ENCODE measurements around the gene PASK. TPM values are rescaled to one million over a fixed set of nuclear protein-coding genes. Genes with fewer than 3 reads are reported as not detected.

The PASK gene
- total RNA-seq, 1 experiment from 2014 or later = 51.6 TPM

GRCh38 chr2:241138471-241138870 lies 10.8 kb downstream of the PASK start:
- Histone ChIP-seq H3K4me1 (ENCODE audit: control insufficient read depth, insufficient read depth, low read length) (no peaks in the 10 kb centered on the region), H3K27ac (ENCODE audit: low read length) (no peak overlapping the region), H3K36me3 (ENCODE audit: control insufficient read depth, insufficient read depth, low read length) (no peaks in the 10 kb centered on the region), H3K4me3 (ENCODE audit: low read depth in 2 of 2, low read length in 2 of 2) (no peak overlapping the region), H3K27me3 (ENCODE audit: control insufficient read depth, insufficient read depth, low read length) (no peaks in the 10 kb centered on the region), H3K9me3 (ENCODE audit: control insufficient read depth, insufficient read depth, low read depth, low read length) (no peaks in the 10 kb centered on the region)
- BruUV-seq (replicated peaks) = no TSS peak
- POLR2A ChIA-PET = no interaction called here
- in situ Hi-C loops (cut with HindIII; ENCODE audit: low pct_unique_long_range_greater_than_20kb, low sequenced_read_pairs) (no loop called here), intact Hi-C loops (cut with micrococcal nuclease; ENCODE audit: unreplicated experiment) (no loop called here)
- no peak for ATAC-seq
- no peak for DNase-seq (ENCODE audit: low read depth, low spot score)
- CTCF ChIA-PET = no interaction called here
- no peak for TF ChIP-seq TCF7L2 (IDR thresholded peaks at IDR 0.05; ENCODE audit: low read depth, low read length)
- TF ChIP-seq POLR2AphosphoS5 (IDR thresholded peaks at IDR 0.05; ENCODE audit: low read depth, low read length) = no peak
- TF ChIP-seq SIN3A (IDR thresholded peaks at IDR 0.05; ENCODE audit: borderline replicate concordance, insufficient read depth, low read depth, low read length) = no peak
- TF ChIP-seq, protein P1, sequence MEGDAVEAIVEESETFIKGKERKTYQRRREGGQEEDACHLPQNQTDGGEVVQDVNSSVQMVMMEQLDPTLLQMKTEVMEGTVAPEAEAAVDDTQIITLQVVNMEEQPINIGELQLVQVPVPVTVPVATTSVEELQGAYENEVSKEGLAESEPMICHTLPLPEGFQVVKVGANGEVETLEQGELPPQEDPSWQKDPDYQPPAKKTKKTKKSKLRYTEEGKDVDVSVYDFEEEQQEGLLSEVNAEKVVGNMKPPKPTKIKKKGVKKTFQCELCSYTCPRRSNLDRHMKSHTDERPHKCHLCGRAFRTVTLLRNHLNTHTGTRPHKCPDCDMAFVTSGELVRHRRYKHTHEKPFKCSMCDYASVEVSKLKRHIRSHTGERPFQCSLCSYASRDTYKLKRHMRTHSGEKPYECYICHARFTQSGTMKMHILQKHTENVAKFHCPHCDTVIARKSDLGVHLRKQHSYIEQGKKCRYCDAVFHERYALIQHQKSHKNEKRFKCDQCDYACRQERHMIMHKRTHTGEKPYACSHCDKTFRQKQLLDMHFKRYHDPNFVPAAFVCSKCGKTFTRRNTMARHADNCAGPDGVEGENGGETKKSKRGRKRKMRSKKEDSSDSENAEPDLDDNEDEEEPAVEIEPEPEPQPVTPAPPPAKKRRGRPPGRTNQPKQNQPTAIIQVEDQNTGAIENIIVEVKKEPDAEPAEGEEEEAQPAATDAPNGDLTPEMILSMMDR (IDR thresholded peaks at IDR 0.05) = no peak
- TF ChIP-seq, protein P2, sequence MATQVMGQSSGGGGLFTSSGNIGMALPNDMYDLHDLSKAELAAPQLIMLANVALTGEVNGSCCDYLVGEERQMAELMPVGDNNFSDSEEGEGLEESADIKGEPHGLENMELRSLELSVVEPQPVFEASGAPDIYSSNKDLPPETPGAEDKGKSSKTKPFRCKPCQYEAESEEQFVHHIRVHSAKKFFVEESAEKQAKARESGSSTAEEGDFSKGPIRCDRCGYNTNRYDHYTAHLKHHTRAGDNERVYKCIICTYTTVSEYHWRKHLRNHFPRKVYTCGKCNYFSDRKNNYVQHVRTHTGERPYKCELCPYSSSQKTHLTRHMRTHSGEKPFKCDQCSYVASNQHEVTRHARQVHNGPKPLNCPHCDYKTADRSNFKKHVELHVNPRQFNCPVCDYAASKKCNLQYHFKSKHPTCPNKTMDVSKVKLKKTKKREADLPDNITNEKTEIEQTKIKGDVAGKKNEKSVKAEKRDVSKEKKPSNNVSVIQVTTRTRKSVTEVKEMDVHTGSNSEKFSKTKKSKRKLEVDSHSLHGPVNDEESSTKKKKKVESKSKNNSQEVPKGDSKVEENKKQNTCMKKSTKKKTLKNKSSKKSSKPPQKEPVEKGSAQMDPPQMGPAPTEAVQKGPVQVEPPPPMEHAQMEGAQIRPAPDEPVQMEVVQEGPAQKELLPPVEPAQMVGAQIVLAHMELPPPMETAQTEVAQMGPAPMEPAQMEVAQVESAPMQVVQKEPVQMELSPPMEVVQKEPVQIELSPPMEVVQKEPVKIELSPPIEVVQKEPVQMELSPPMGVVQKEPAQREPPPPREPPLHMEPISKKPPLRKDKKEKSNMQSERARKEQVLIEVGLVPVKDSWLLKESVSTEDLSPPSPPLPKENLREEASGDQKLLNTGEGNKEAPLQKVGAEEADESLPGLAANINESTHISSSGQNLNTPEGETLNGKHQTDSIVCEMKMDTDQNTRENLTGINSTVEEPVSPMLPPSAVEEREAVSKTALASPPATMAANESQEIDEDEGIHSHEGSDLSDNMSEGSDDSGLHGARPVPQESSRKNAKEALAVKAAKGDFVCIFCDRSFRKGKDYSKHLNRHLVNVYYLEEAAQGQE (IDR thresholded peaks at IDR 0.05; ENCODE audit: insufficient read depth in 1 of 2, low read depth in 2 of 2, low read length in 1 of 2) = no peak

DNA sequence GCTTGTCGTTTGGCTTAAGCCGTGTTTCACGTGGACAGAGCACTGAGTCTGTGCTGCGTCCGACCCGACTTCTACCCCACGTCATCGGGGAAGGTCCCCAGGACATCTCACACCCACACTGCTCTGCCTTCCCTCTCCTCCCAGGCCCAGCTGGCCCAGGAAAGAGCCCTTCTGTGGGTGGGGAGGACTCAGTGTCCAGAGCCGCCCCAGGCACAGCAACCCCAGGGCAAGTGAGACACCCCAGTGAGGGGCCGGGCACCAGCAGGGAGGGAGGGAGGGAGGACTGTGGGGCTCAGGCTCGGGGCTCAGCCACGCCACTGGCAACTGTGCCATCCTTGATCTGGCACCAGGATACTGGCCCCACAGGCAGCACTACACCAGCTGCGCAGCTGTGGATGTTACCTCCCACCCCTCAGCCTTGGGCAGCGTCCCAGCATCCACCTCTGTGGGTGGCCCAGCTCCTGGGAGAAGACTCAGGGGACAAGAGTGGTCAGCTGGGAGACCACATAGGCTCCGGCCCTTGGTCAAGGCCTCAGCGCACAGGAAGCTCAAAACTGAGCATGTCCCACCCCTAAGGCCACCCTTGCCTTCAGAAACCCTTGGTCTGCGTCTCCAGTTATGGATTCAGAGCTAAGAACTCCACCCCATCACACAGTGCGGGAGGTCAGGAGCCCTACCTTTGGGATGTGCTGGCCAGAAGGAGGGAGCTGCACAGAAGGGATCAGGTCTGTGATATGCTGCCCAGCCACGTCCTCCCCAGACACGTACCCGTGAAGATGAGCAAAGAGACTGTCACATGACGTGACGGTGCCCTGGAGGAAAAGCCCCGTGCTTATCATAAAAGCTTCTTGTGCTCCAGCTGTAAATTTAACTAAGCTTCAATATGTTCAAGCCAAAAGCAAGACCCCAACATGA lies 11.7 kb downstream of the PASK start:
- H3K27me3 ChIP-seq (ENCODE audit: control insufficient read depth, insufficient read depth, low read length) = no peaks in the 10 kb centered on the region
- in situ Hi-C loops (cut with HindIII; ENCODE audit: low pct_unique_long_range_greater_than_20kb, low sequenced_read_pairs) = no loop called here
- POLR2A ChIA-PET = no interaction called here
- BruUV-seq (replicated peaks) = no TSS peak
- no peaks in the 10 kb centered on the region for H3K36me3 ChIP-seq (ENCODE audit: control insufficient read depth, insufficient read depth, low read length)
- no peaks in the 10 kb centered on the region for H3K9me3 ChIP-seq (ENCODE audit: control insufficient read depth, insufficient read depth, low read depth, low read length)
- intact Hi-C loops (cut with micrococcal nuclease; ENCODE audit: unreplicated experiment) = no loop called here
- no peak overlapping the region for H3K27ac ChIP-seq (ENCODE audit: low read length)
- CTCF ChIA-PET = no interaction called here
- DNase-seq (ENCODE audit: low read depth, low spot score) (no peak), ATAC-seq (no peak)
- no peaks in the 10 kb centered on the region for H3K4me1 ChIP-seq (ENCODE audit: control insufficient read depth, insufficient read depth, low read length)
- no peak overlapping the region for H3K4me3 ChIP-seq (ENCODE audit: low read depth in 2 of 2, low read length in 2 of 2)
- TF ChIP-seq SIN3A (IDR thresholded peaks at IDR 0.05; ENCODE audit: borderline replicate concordance, insufficient read depth, low read depth, low read length) (no peak), POLR2AphosphoS5 (IDR thresholded peaks at IDR 0.05; ENCODE audit: low read depth, low read length) (no peak), TCF7L2 (IDR thresholded peaks at IDR 0.05; ENCODE audit: low read depth, low read length) (no peak)
- TF ChIP-seq, protein P2 (IDR thresholded peaks at IDR 0.05; ENCODE audit: insufficient read depth in 1 of 2, low read depth in 2 of 2, low read length in 1 of 2) = no peak
- TF ChIP-seq, protein P1 (IDR thresholded peaks at IDR 0.05) = no peak
